Transverse colon (tissue), 4 donors: ENCODE measurements around the gene ITPR2. TPM values are rescaled to one million over a fixed set of nuclear protein-coding genes. Genes with fewer than 3 reads are reported as not detected.
"Not testable (repeated sequence)": the region's sequence is repeated elsewhere in the genome, so short reads cannot be mapped to it uniquely, and the experiment has no call there.

Experiments used
- DNase-seq: peaks from one replicate; pipeline ENCODE4 v3.0.0-alpha.2; 2019
- H3K27ac ChIP-seq, 4 donors: fragments of 200-600 bp; sonication (generic); 2 replicates each; pipeline ENCODE4 v1.5.1; 2016 to 2018; ENCODE audit warnings: inconsistent platforms in 4 of 4
- H3K27me3 ChIP-seq: fragments of 200-600 bp; sonication (generic); 2 replicates; pipeline ENCODE4 v1.5.1; 2017; ENCODE audit warnings: inconsistent platforms
- H3K36me3 ChIP-seq, 4 donors: fragments of 200-600 bp; sonication (generic); 2 replicates each; pipeline ENCODE4 v1.5.1; 2017 to 2019; ENCODE audit warnings: inconsistent platforms in 4 of 4
- H3K4me1 ChIP-seq, 4 donors: fragments of 200-600 bp; sonication (generic); 2 replicates each; pipeline ENCODE4 v1.5.1; 2017 to 2020; ENCODE audit warnings: inconsistent platforms in 4 of 4
- H3K4me3 ChIP-seq, 4 donors: fragments of 200-600 bp; sonication (generic); 1 replicate in 1 of 4; 2 replicates in 3 of 4; pipeline versions ENCODE4 v1.5.1 to v1.6.1; 2017 to 2019; ENCODE audit warnings: inconsistent platforms in 4 of 4
- H3K9me3 ChIP-seq, 2 donors: fragments of 200-600 bp; sonication (generic); 2 replicates each; pipeline ENCODE4 v1.5.1; 2017 to 2019; ENCODE audit warnings: inconsistent platforms in 2 of 2
- EP300 ChIP-seq: sonication (generic); formaldehyde crosslinking; IDR thresholded peaks from one replicate; pipeline ENCODE4 v1.6.1; 2017; ENCODE audit warnings: antibody characterized with exemption, low read depth
- POLR2A ChIP-seq: fragments of 450-650 bp; IDR thresholded peaks from one replicate; pipeline ENCODE4 v1.6.1; 2016; ENCODE audit warnings: antibody characterized with exemption, mild to moderate bottlenecking, moderate library complexity
- POLR2AphosphoS5 ChIP-seq, 3 donors: sonication (generic); formaldehyde crosslinking; IDR thresholded peaks; one replicate each; pipeline ENCODE4 v1.6.1; 2016; ENCODE audit warnings: antibody characterized with exemption in 3 of 3
- WGBS, 2 donors: methylation state at CpG; one replicate each; pipeline ENCODE4 v1.1.5; 2018; ENCODE audit warnings: low coverage in 1 of 2; 5-methylcytosine and 5-hydroxymethylcytosine counted together
- in situ Hi-C, 4 donors: fragments of 200-750 bp; cut with MboI; loops; one replicate each; pipeline versions ENCODE4 v1.15.0 to v1.15.1; 2017; ENCODE audit warnings: low sequenced_read_pairs in 3 of 4, low pct_ligation_motif_present in 1 of 4, low pct_unique_long_range_greater_than_20kb in 1 of 4
- intact Hi-C: fragments of 100-400 bp; cut with DNase I; formaldehyde crosslinking; loops from one replicate; pipeline ENCODE4 v1.15.1; 2023; ENCODE audit warnings: low total_unique reads
- total RNA-seq, 4 donors: library from RNA; depleted of rRNA; stranded (reverse); fragments of >200 nt; gene quantifications; one replicate each; pipeline ENCODE4 v1.1.0, GENCODE V29; 2016
- TF ChIP-seq, protein P1 (sequence below), 5 experiments: fragments of 200-600 bp in 3 of 5; fragments of 450-650 bp in 2 of 5; sonication (generic) in 3 of 5; IDR thresholded peaks; 1 replicate in 2 of 5; 2 replicates in 3 of 5; pipeline ENCODE4 v1.5.1; 2016 to 2017; ENCODE audit warnings: antibody characterized with exemption in 5 of 5, inconsistent platforms in 3 of 5, mild to moderate bottlenecking in 2 of 5, moderate library complexity in 1 of 5

ITPR2 gene
- total RNA-seq, 4 donors from 2014 or later: 29.8 to 60.5 (median 41.2) TPM

- WGBS, 2 donors: 98 to 100% methylated on average over 2 of the region's 2 CpGs
- intact Hi-C loops: loop anchor here (10.0 kb wide), 1 partner anchor 131 kb away; no protein-coding TSS in a partner anchor
These were observed 3.2 kb upstream of the ITPR2 start for GRCh38 chr12:26836201-26836600.

DNA sequence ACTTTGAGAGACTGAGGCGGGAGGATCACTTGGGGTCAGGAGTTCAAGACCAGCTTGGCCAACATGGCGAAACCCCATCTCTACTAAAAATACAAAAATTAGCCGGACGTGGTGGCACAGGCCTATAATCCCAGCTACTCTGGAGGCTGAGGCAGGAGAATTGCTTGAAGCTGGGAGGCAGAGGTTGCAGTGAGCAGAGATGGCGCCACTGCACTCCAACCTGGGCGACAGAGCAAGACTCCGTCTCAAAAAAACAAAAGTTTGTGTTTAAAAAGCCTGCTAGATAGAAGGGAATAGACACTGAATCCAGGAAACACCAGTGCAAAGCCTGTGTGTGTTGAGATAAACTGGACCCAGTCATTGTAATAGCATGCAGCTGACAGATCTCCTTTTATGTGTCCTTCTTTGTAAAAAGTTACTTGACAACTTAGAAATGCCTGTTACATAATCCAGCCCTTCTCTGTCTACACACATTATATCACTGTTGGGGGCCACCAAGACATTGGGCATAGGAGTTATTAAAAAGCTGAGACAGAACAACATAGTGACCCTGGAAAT is 1.6 kb upstream of the ITPR2 start:
- H3K36me3 ChIP-seq, H3K4me3 ChIP-seq, H3K9me3 ChIP-seq, H3K27me3 ChIP-seq, H3K27ac ChIP-seq, DNase-seq: not testable (repeated sequence)
- WGBS, 2 donors: 92 to 93% methylated on average over 7 of the region's 7 CpGs
- peaks cover 0 to 30% (median 7%) of the 10 kb centered on the region in 4 donors for H3K4me1 ChIP-seq
- in situ Hi-C loops: loop anchor here in 2 of 4 donors (25.0 kb wide), 1 partner anchor 178 kb away; the partner anchor contains the start of genes MED21 (in 2 of the 2) and TM7SF3 (in 2 of the 2)
- intact Hi-C loops: loop anchor here (10.0 kb wide), 1 partner anchor 130 kb away; no protein-coding TSS in a partner anchor

More at GRCh38 chr12:26836201-26836600, 3.2 kb upstream of the ITPR2 start:
- in situ Hi-C loops: loop anchor here in 2 of 4 donors (25.0 kb wide), 1 partner anchor 176 kb away; the partner anchor contains the start of genes MED21 (in 2 of the 2) and TM7SF3 (in 2 of the 2)
- H3K9me3 ChIP-seq: no peaks in the 10 kb centered on the region
- no peaks in the 10 kb centered on the region for H3K36me3 ChIP-seq
- TF ChIP-seq, protein P1, sequence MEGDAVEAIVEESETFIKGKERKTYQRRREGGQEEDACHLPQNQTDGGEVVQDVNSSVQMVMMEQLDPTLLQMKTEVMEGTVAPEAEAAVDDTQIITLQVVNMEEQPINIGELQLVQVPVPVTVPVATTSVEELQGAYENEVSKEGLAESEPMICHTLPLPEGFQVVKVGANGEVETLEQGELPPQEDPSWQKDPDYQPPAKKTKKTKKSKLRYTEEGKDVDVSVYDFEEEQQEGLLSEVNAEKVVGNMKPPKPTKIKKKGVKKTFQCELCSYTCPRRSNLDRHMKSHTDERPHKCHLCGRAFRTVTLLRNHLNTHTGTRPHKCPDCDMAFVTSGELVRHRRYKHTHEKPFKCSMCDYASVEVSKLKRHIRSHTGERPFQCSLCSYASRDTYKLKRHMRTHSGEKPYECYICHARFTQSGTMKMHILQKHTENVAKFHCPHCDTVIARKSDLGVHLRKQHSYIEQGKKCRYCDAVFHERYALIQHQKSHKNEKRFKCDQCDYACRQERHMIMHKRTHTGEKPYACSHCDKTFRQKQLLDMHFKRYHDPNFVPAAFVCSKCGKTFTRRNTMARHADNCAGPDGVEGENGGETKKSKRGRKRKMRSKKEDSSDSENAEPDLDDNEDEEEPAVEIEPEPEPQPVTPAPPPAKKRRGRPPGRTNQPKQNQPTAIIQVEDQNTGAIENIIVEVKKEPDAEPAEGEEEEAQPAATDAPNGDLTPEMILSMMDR (IDR thresholded peaks at IDR 0.05): no peak
- no peak for TF ChIP-seq POLR2AphosphoS5 (IDR thresholded peaks at IDR 0.05)
- no peak for TF ChIP-seq POLR2A
- TF ChIP-seq EP300: no peak
- H3K27me3 ChIP-seq: no peaks in the 10 kb centered on the region
- H3K27ac ChIP-seq: no peak overlapping the region
- no peak for DNase-seq
- H3K4me3 ChIP-seq: no peak overlapping the region
- H3K4me1 ChIP-seq: peaks cover 0 to 14% (median 6%) of the 10 kb centered on the region in 4 donors

DNA sequence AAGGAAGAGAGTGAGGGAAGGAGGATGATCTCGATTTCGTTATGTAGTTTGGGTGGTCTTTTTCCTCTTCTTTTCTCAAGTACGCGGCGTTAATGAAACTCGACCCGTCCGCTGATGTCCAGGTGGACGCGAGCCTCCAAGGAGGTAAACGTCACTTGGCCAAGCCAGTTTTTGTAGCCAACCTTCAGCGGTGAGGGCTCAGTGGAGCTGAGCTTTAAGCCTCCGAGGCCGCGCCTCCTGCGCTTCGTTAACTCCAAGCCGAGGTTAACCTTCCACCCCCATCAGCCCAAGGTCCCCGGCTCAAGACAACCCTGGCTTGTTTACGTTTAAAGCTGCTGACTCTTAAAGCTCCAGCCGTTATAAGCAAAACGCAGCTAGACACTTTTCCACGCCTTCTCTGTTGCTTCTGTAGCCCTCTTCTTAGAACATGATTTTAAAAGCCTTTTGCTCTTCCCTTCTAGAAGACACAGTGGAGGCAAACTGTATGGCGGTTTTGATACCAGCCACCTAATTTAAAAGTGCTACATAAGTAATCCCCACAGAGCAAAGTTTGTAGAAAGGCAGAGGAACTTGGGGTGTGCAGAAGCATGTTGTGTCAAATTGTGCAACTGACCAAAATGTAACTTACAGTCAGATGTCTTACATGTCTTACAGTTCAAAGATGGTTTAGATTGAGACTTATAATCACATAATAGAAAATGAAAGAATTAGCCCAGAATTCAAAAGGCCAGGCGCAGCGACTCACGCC is 923 bp upstream of the ITPR2 start:
- peak overlapping the region; percentile 90 to 99 (median 96) for H3K27ac ChIP-seq
- intact Hi-C loops: loop anchor here (10.0 kb wide), 1 partner anchor 129 kb away; no protein-coding TSS in a partner anchor

DNA sequence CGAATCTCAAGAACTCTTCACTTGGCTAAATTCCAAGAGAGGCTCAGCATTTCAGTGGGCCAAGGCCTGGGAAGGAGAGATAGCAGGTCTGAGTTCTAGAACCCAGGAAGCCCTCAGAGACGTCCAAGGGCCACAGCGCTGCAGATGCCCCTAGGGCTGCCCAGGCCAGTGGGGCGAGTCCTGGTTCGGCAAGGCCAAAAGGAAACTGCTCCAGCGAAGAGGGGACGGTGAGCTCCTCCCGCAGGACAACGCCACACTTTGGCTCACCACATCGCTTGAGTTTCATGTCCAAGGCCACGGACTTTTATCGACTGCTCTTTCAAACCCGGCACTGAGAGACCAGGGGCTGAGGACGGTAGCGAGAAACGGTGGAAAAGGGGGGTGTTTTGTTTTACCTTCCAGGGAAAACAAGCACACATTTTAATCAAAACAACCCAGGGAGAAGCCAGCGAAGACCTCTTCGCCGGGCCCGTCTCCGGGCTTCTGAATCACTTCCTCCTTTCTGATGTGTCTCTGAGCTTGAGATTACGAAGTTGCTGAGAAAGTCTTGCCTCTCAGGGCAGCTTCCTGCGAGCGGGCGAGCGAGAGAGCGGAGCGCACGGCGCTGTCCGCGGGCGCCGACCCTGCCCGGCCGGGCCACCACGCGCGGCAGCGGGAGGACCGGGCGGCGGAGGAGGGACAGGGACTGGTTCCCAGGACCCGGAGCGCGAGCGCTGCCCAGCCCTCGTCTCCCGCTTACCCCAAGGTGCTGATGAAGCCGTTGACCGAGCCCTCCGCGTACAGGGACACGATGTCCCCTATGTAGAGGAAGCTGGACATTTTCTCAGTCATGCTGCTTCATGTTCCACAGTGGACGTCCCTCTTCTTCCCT is 808 bp downstream of the ITPR2 start:
- TF ChIP-seq POLR2A (peak; percentile 79), POLR2AphosphoS5 (IDR thresholded peaks at IDR 0.05) (peak in 2 of 3 donors; percentile 27 to 55), EP300 (no peak)
- TF ChIP-seq, protein P1 (IDR thresholded peaks at IDR 0.05): no peak
- peak; percentile 64 for DNase-seq
- Histone ChIP-seq H3K4me3 (peak overlapping the region; percentile 55 to 98 (median 80)), H3K4me1 (peaks cover 0 to 41% (median 9%) of the 10 kb centered on the region in 4 donors), H3K9me3 (no peaks in the 10 kb centered on the region), H3K27ac (peak overlapping the region; percentile 90 to 99 (median 96)), H3K36me3 (no peaks in the 10 kb centered on the region), H3K27me3 (no peaks in the 10 kb centered on the region)
- intact Hi-C loops (loop anchor here (10.0 kb wide), 1 partner anchor 127 kb away; no protein-coding TSS in a partner anchor), in situ Hi-C loops (loop anchor here in 2 of 4 donors (25.0 kb wide), 1 partner anchor 180 kb away; the partner anchor contains the start of genes MED21 (in 2 of the 2) and TM7SF3 (in 2 of the 2))
- WGBS, 2 donors: 1% methylated on average over 43 of the region's 55 CpGs; no CpG with 5 or more reads in 1 of the 2 donors

More for the DNA sequence above, 923 bp upstream of the ITPR2 start:
- Histone ChIP-seq H3K36me3 (no peaks in the 10 kb centered on the region), H3K4me1 (peaks cover 0 to 35% (median 7%) of the 10 kb centered on the region in 4 donors), H3K9me3 (no peaks in the 10 kb centered on the region), H3K4me3 (peak overlapping the region; percentile 55 to 84 (median 72)), H3K27me3 (no peaks in the 10 kb centered on the region)
- TF ChIP-seq, protein P1 (IDR thresholded peaks at IDR 0.05): no peak
- TF ChIP-seq EP300: no peak
- no peak for TF ChIP-seq POLR2A
- TF ChIP-seq POLR2AphosphoS5 (IDR thresholded peaks at IDR 0.05): no peak
- in situ Hi-C loops: loop anchor here in 2 of 4 donors (25.0 kb wide), 1 partner anchor 178 kb away; the partner anchor contains the start of genes MED21 (in 2 of the 2) and TM7SF3 (in 2 of the 2)
- WGBS, 2 donors: 20 to 21% methylated on average over 18 to 27 of the region's 27 CpGs
- DNase-seq: peak; percentile 62
